GM23338 (cell line): Measurements from ENCODE around the gene CNTNAP2. TPM values are rescaled to one million over a fixed set of nuclear protein-coding genes. Genes with fewer than 3 reads are reported as not detected.

ENCODE experiments used
- ATAC-seq: fragments of 200-7000 bp; cut with Tn5 transposase; 3 replicates; pipeline ENCODE4 v1.9.1; 2020
- DNase-seq: peaks from one replicate; pipeline ENCODE4 v3.0.0-alpha.2; 2015; ENCODE audit warnings: low spot score
- H2AFZ ChIP-seq: fragments of 200-600 bp; sonication (generic); 2 replicates; pipeline ENCODE4 v1.8.0; 2016; ENCODE audit warnings: antibody characterized with exemption, mild to moderate bottlenecking, moderate library complexity
- H3F3A ChIP-seq: fragments of 200-600 bp; sonication (generic); replicated peaks from 2 replicates; pipeline ENCODE4 v1.8.0; 2017; ENCODE audit warnings: antibody characterized with exemption, mixed run types, low read depth
- H3K27ac ChIP-seq: fragments of 200-600 bp; sonication (generic); 2 replicates; pipeline ENCODE4 v1.6.1; 2016; ENCODE audit warnings: low read depth
- H3K27me3 ChIP-seq: fragments of 200-600 bp; sonication (generic); 2 replicates; pipeline ENCODE4 v1.8.0; 2016; ENCODE audit warnings: mild to moderate bottlenecking, mixed run types, moderate library complexity; ENCODE audit not compliant: insufficient read depth
- H3K36me3 ChIP-seq: fragments of 200-600 bp; sonication (generic); 2 replicates; pipeline ENCODE4 v1.8.0; 2016; ENCODE audit warnings: mild to moderate bottlenecking; ENCODE audit not compliant: insufficient read depth
- H3K4me1 ChIP-seq: fragments of 200-600 bp; sonication (generic); 2 replicates; pipeline ENCODE4 v1.8.0; 2016; ENCODE audit warnings: mild to moderate bottlenecking, moderate library complexity; ENCODE audit not compliant: insufficient read depth
- H3K4me2 ChIP-seq: fragments of 200-600 bp; sonication (generic); 2 replicates; pipeline ENCODE4 v1.7.1; 2017; ENCODE audit warnings: mixed run types
- H3K4me3 ChIP-seq: fragments of 200-600 bp; sonication (generic); 2 replicates; pipeline ENCODE4 v1.6.1; 2016; ENCODE audit warnings: mixed run types
- H3K79me2 ChIP-seq: fragments of 200-600 bp; sonication (generic); replicated peaks from 2 replicates; pipeline ENCODE4 v1.8.0; 2017; ENCODE audit warnings: mild to moderate bottlenecking; ENCODE audit not compliant: insufficient read depth
- H3K9me2 ChIP-seq: fragments of 200-600 bp; sonication (generic); 2 replicates; pipeline ENCODE4 v1.8.0; 2017; ENCODE audit not compliant: insufficient read depth
- H4K20me1 ChIP-seq: fragments of 200-600 bp; sonication (generic); replicated peaks from 2 replicates; pipeline ENCODE4 v1.8.0; 2017; ENCODE audit warnings: mild to moderate bottlenecking; ENCODE audit not compliant: insufficient read depth
- H3K27ac Mint-ChIP-seq: 2 replicates; pipeline ENCODE4 v1.8.0; 2020; ENCODE audit warnings: inconsistent platforms, mild to moderate bottlenecking, moderate library complexity, mixed read lengths
- H3K27me3 Mint-ChIP-seq: 3 replicates; pipeline ENCODE4 v1.8.0; 2022; ENCODE audit warnings: low read depth, mild to moderate bottlenecking, moderate library complexity, mixed read lengths, inconsistent platforms; ENCODE audit not compliant: insufficient read depth, poor library complexity
- H3K36me3 Mint-ChIP-seq: 3 replicates; pipeline ENCODE4 v1.8.0; 2021; ENCODE audit warnings: low read depth, mild to moderate bottlenecking, inconsistent platforms, moderate library complexity, mixed read lengths
- H3K4me1 Mint-ChIP-seq: 3 replicates; pipeline ENCODE4 v1.8.0; 2020; ENCODE audit warnings: mild to moderate bottlenecking, inconsistent platforms, mixed read lengths
- H3K4me3 Mint-ChIP-seq: 3 replicates; pipeline ENCODE4 v1.8.0; 2021; ENCODE audit warnings: moderate library complexity, mild to moderate bottlenecking, inconsistent platforms, mixed read lengths
- H3K9me3 Mint-ChIP-seq: 3 replicates; pipeline ENCODE4 v1.8.0; 2020; ENCODE audit warnings: moderate library complexity, mild to moderate bottlenecking, inconsistent platforms, mixed read lengths
- CREB1 ChIP-seq: fragments of 250-450 bp; sonication (Bioruptor Pico); IDR thresholded peaks from 2 replicates; pipeline ENCODE4 v1.5.0; 2020; ENCODE audit warnings: low read depth, mild to moderate bottlenecking, moderate library complexity
- EZH2phosphoT487 ChIP-seq: fragments of 200-600 bp; sonication (generic); IDR thresholded peaks from one replicate; pipeline ENCODE4 v1.8.1; 2018; ENCODE audit warnings: antibody characterized with exemption; ENCODE audit not compliant: unreplicated experiment
- JUNB ChIP-seq: IDR thresholded peaks from one replicate; pipeline ENCODE4 v1.6.1; 2016; ENCODE audit warnings: antibody characterized with exemption; ENCODE audit not compliant: unreplicated experiment
- NANOG ChIP-seq: IDR thresholded peaks from 2 replicates; pipeline ENCODE4 v1.6.1; 2016; ENCODE audit warnings: antibody characterized with exemption, borderline replicate concordance
- POLR2AphosphoS5 ChIP-seq: IDR thresholded peaks from 2 replicates; pipeline ENCODE4 v1.6.1; 2016; ENCODE audit warnings: antibody characterized with exemption, low read depth
- STAT1 ChIP-seq: IDR thresholded peaks from one replicate; pipeline ENCODE4 v1.6.1; 2016; ENCODE audit warnings: antibody characterized with exemption; ENCODE audit not compliant: unreplicated experiment
- polyA plus RNA-seq: library from polyadenylated mRNA; unstranded; fragments of >200 nt; fragmentation: Nextera tagmentation; extraction: Ambion mirVana; gene quantifications from 2 replicates; pipeline ENCODE4 v1.2.1, GENCODE V29; 2016
- total RNA-seq: library from RNA; depleted of rRNA; stranded (reverse); fragments of >200 nt; shearing (Covaris generic); gene quantifications from 2 replicates; pipeline ENCODE4 v1.2.3, GENCODE V29; 2014
- TF ChIP-seq, protein P1 (sequence below): IDR thresholded peaks from one replicate; pipeline ENCODE4 v1.6.1; 2018; ENCODE audit warnings: antibody characterized with exemption; ENCODE audit not compliant: unreplicated experiment
- TF ChIP-seq, protein P2 (sequence below): fragments of 250-450 bp; sonication (Bioruptor Pico); IDR thresholded peaks from 2 replicates; pipeline ENCODE4 v1.5.0; 2020; ENCODE audit warnings: mild to moderate bottlenecking, moderate library complexity
- TF ChIP-seq, protein P3 (sequence below): IDR thresholded peaks from 2 replicates; pipeline ENCODE4 v1.6.1; 2016; ENCODE audit warnings: antibody characterized with exemption

The CNTNAP2 gene
- total and polyA plus RNA-seq, 2 experiments from 2014 or later: 38.2 to 61.3 TPM

DNA sequence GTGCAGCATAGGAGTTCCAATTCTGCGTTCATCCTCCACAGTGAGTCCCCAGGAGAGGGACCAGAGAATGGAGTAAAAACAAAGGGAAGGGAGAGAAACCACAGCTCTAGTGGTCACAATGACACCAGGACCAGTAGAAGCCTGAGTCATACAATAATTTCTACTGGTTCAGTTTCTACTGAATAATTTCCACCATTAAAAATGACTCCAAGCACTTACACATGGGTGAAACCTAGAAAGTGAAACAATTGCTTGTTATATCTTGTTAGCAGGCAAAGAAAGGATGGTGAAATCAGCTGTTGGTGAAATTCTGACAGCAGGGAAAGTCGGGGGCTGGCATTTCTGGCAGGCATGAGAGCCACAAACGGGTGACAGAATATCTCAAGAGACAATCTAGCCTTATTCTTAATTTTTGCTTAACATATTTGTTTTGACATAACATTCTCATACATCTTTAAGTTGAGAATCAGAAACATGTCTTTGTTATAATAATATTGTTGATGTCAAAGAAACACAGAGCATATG, 1408.2 kb downstream of the CNTNAP2 start:
- DNase-seq: no peak
- Histone ChIP-seq H3K79me2 (no peaks in the 10 kb centered on the region), H3K36me3 (no peaks in the 10 kb centered on the region), H3K27ac (no peak overlapping the region), H2AFZ (no peak overlapping the region), H3K9me2 (0 out of 2 replicates have a peak, but pooled peaks cover 5% of the 10 kb centered on the region), H3K4me1 (no peaks in the 10 kb centered on the region), H3F3A (no peaks in the 10 kb centered on the region), H3K4me2 (no peak overlapping the region), H4K20me1 (no peaks in the 10 kb centered on the region), H3K4me3 (no peak overlapping the region), H3K27me3 (no peaks in the 10 kb centered on the region)
- Mint-ChIP-seq H3K36me3 (no peaks in the 10 kb centered on the region), H3K27me3 (peaks cover 5% of the 10 kb centered on the region), H3K9me3 (peaks cover 12% of the 10 kb centered on the region; the same call in 2 of the 3 replicates), H3K27ac (no peak overlapping the region), H3K4me3 (no peak overlapping the region), H3K4me1 (no peaks in the 10 kb centered on the region)
- no peak for TF ChIP-seq POLR2AphosphoS5
- TF ChIP-seq, protein P1, sequence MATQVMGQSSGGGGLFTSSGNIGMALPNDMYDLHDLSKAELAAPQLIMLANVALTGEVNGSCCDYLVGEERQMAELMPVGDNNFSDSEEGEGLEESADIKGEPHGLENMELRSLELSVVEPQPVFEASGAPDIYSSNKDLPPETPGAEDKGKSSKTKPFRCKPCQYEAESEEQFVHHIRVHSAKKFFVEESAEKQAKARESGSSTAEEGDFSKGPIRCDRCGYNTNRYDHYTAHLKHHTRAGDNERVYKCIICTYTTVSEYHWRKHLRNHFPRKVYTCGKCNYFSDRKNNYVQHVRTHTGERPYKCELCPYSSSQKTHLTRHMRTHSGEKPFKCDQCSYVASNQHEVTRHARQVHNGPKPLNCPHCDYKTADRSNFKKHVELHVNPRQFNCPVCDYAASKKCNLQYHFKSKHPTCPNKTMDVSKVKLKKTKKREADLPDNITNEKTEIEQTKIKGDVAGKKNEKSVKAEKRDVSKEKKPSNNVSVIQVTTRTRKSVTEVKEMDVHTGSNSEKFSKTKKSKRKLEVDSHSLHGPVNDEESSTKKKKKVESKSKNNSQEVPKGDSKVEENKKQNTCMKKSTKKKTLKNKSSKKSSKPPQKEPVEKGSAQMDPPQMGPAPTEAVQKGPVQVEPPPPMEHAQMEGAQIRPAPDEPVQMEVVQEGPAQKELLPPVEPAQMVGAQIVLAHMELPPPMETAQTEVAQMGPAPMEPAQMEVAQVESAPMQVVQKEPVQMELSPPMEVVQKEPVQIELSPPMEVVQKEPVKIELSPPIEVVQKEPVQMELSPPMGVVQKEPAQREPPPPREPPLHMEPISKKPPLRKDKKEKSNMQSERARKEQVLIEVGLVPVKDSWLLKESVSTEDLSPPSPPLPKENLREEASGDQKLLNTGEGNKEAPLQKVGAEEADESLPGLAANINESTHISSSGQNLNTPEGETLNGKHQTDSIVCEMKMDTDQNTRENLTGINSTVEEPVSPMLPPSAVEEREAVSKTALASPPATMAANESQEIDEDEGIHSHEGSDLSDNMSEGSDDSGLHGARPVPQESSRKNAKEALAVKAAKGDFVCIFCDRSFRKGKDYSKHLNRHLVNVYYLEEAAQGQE: no peak
- no peak for TF ChIP-seq STAT1
- TF ChIP-seq, protein P2, sequence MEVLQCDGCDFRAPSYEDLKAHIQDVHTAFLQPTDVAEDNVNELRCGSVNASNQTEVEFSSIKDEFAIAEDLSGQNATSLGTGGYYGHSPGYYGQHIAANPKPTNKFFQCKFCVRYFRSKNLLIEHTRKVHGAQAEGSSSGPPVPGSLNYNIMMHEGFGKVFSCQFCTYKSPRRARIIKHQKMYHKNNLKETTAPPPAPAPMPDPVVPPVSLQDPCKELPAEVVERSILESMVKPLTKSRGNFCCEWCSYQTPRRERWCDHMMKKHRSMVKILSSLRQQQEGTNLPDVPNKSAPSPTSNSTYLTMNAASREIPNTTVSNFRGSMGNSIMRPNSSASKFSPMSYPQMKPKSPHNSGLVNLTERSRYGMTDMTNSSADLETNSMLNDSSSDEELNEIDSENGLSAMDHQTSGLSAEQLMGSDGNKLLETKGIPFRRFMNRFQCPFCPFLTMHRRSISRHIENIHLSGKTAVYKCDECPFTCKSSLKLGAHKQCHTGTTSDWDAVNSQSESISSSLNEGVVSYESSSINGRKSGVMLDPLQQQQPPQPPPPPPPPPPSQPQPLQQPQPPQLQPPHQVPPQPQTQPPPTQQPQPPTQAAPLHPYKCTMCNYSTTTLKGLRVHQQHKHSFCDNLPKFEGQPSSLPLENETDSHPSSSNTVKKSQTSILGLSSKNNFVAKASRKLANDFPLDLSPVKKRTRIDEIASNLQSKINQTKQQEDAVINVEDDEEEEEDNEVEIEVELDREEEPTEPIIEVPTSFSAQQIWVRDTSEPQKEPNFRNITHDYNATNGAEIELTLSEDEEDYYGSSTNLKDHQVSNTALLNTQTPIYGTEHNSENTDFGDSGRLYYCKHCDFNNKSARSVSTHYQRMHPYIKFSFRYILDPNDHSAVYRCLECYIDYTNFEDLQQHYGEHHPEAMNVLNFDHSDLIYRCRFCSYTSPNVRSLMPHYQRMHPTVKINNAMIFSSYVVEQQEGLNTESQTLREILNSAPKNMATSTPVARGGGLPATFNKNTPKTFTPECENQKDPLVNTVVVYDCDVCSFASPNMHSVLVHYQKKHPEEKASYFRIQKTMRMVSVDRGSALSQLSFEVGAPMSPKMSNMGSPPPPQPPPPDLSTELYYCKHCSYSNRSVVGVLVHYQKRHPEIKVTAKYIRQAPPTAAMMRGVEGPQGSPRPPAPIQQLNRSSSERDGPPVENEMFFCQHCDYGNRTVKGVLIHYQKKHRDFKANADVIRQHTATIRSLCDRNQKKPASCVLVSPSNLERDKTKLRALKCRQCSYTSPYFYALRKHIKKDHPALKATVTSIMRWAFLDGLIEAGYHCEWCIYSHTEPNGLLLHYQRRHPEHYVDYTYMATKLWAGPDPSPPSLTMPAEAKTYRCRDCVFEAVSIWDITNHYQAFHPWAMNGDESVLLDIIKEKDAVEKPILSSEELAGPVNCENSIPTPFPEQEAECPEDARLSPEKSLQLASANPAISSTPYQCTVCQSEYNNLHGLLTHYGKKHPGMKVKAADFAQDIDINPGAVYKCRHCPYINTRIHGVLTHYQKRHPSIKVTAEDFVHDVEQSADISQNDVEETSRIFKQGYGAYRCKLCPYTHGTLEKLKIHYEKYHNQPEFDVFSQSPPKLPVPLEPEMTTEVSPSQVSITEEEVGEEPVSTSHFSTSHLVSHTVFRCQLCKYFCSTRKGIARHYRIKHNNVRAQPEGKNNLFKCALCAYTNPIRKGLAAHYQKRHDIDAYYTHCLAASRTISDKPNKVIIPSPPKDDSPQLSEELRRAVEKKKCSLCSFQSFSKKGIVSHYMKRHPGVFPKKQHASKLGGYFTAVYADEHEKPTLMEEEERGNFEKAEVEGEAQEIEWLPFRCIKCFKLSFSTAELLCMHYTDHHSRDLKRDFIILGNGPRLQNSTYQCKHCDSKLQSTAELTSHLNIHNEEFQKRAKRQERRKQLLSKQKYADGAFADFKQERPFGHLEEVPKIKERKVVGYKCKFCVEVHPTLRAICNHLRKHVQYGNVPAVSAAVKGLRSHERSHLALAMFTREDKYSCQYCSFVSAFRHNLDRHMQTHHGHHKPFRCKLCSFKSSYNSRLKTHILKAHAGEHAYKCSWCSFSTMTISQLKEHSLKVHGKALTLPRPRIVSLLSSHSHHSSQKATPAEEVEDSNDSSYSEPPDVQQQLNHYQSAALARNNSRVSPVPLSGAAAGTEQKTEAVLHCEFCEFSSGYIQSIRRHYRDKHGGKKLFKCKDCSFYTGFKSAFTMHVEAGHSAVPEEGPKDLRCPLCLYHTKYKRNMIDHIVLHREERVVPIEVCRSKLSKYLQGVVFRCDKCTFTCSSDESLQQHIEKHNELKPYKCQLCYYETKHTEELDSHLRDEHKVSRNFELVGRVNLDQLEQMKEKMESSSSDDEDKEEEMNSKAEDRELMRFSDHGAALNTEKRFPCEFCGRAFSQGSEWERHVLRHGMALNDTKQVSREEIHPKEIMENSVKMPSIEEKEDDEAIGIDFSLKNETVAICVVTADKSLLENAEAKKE (CRISPR knock-in tag): no peak
- TF ChIP-seq EZH2phosphoT487: no peak
- no peak for TF ChIP-seq JUNB
- TF ChIP-seq NANOG: no peak
- TF ChIP-seq, protein P3, sequence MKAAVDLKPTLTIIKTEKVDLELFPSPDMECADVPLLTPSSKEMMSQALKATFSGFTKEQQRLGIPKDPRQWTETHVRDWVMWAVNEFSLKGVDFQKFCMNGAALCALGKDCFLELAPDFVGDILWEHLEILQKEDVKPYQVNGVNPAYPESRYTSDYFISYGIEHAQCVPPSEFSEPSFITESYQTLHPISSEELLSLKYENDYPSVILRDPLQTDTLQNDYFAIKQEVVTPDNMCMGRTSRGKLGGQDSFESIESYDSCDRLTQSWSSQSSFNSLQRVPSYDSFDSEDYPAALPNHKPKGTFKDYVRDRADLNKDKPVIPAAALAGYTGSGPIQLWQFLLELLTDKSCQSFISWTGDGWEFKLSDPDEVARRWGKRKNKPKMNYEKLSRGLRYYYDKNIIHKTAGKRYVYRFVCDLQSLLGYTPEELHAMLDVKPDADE: no peak
- no peak for TF ChIP-seq CREB1 (CRISPR knock-in tag)
- no peak for ATAC-seq
